ENCODE measurements around the gene RPP14. TPM values are rescaled to one million over a fixed set of nuclear protein-coding genes. Genes with fewer than 3 reads are reported as not detected.

The RPP14 gene
- total RNA-seq, 1 experiment from 2014 or later: 30.0 TPM

- no peak for TF ChIP-seq EZH2phosphoT487 (IDR thresholded peaks at IDR 0.05; ENCODE audit: borderline replicate concordance, low read length)
- no peak for TF ChIP-seq EZH2 (IDR thresholded peaks at IDR 0.05; ENCODE audit: low read length, unreplicated experiment)
- TF ChIP-seq CTCF (conservative IDR thresholded peaks at IDR 0.05; ENCODE audit: low read depth, low read length): no peak
- no TSS peak for BruUV-seq (replicated peaks)
- POLR2A ChIA-PET (ENCODE audit: unreplicated experiment): no interaction called here
- Histone ChIP-seq H3K9ac (ENCODE audit: low read length) (no peak overlapping the region), H3K9me2 (replicated peaks; ENCODE audit: low read length) (no peaks in the 10 kb centered on the region), H3K9me3 (ENCODE audit: low read length) (no peaks in the 10 kb centered on the region), H3K79me2 (ENCODE audit: low read length) (no peaks in the 10 kb centered on the region), H3K4me3 (ENCODE audit: low read length) (no peak overlapping the region), H3F3A (ENCODE audit: low read length, unreplicated experiment) (no peaks in the 10 kb centered on the region), H3K27me3 (ENCODE audit: low read length) (no peaks in the 10 kb centered on the region), H3K36me3 (ENCODE audit: low read depth, low read length) (no peaks in the 10 kb centered on the region), H3K4me2 (ENCODE audit: low read length) (no peak overlapping the region), H3K4me1 (ENCODE audit: insufficient read depth, low read length) (peaks cover 9% of the 10 kb centered on the region), H3K27ac (ENCODE audit: low read length) (no peak overlapping the region), H4K20me1 (ENCODE audit: low read length) (no peaks in the 10 kb centered on the region), H2AFZ (ENCODE audit: low read length) (no peak overlapping the region)
- intact Hi-C loops (cut with micrococcal nuclease): no loop called here
- DNase-seq: no peak
- ATAC-seq: no peak
- CTCF ChIA-PET: no interaction called here
Observed at GRCh38 chr3:58352626-58353025, 46.6 kb downstream of the RPP14 start.

- H4K20me1 ChIP-seq (ENCODE audit: low read length): no peaks in the 10 kb centered on the region
- no peak overlapping the region for H2AFZ ChIP-seq (ENCODE audit: low read length)
- H3F3A ChIP-seq (ENCODE audit: low read length, unreplicated experiment): no peaks in the 10 kb centered on the region
- ChIA-PET POLR2A (ENCODE audit: unreplicated experiment) (no interaction called here), CTCF (no interaction called here)
- TF ChIP-seq EZH2 (IDR thresholded peaks at IDR 0.05; ENCODE audit: low read length, unreplicated experiment): no peak
- TF ChIP-seq EZH2phosphoT487 (IDR thresholded peaks at IDR 0.05; ENCODE audit: borderline replicate concordance, low read length): no peak
- no peak for TF ChIP-seq CTCF (conservative IDR thresholded peaks at IDR 0.05; ENCODE audit: low read depth, low read length)
- no peak overlapping the region for H3K4me3 ChIP-seq (ENCODE audit: low read length)
- no peak overlapping the region for H3K9ac ChIP-seq (ENCODE audit: low read length)
- ATAC-seq (no peak), DNase-seq (no peak)
- no TSS peak for BruUV-seq (replicated peaks)
- H3K4me1 ChIP-seq (ENCODE audit: insufficient read depth, low read length): peaks cover 9% of the 10 kb centered on the region
- no peak overlapping the region for H3K4me2 ChIP-seq (ENCODE audit: low read length)
- H3K9me3 ChIP-seq (ENCODE audit: low read length): no peaks in the 10 kb centered on the region
- intact Hi-C loops (cut with micrococcal nuclease): no loop called here
- no peaks in the 10 kb centered on the region for H3K79me2 ChIP-seq (ENCODE audit: low read length)
- H3K9me2 ChIP-seq (replicated peaks; ENCODE audit: low read length): no peaks in the 10 kb centered on the region
- no peaks in the 10 kb centered on the region for H3K36me3 ChIP-seq (ENCODE audit: low read depth, low read length)
- H3K27ac ChIP-seq (ENCODE audit: low read length): no peak overlapping the region
- no peaks in the 10 kb centered on the region for H3K27me3 ChIP-seq (ENCODE audit: low read length)
Observed at GRCh38 chr3:58353722-58354553, 47.9 kb downstream of the RPP14 start.

GRCh38 chr3:58355179-58355578 lies 49.1 kb downstream of the RPP14 start:
- Histone ChIP-seq H3K36me3 (ENCODE audit: low read depth, low read length) (no peaks in the 10 kb centered on the region), H3F3A (ENCODE audit: low read length, unreplicated experiment) (no peaks in the 10 kb centered on the region), H3K4me2 (ENCODE audit: low read length) (no peak overlapping the region), H2AFZ (ENCODE audit: low read length) (no peak overlapping the region), H3K27me3 (ENCODE audit: low read length) (no peaks in the 10 kb centered on the region), H3K79me2 (ENCODE audit: low read length) (no peaks in the 10 kb centered on the region), H3K9ac (ENCODE audit: low read length) (no peak overlapping the region), H3K27ac (ENCODE audit: low read length) (no peak overlapping the region), H3K9me2 (replicated peaks; ENCODE audit: low read length) (no peaks in the 10 kb centered on the region), H3K9me3 (ENCODE audit: low read length) (no peaks in the 10 kb centered on the region), H4K20me1 (ENCODE audit: low read length) (no peaks in the 10 kb centered on the region), H3K4me3 (ENCODE audit: low read length) (no peak overlapping the region), H3K4me1 (ENCODE audit: insufficient read depth, low read length) (peaks cover 7% of the 10 kb centered on the region)
- TF ChIP-seq EZH2 (IDR thresholded peaks at IDR 0.05; ENCODE audit: low read length, unreplicated experiment): no peak
- TF ChIP-seq EZH2phosphoT487 (IDR thresholded peaks at IDR 0.05; ENCODE audit: borderline replicate concordance, low read length): no peak
- no peak for TF ChIP-seq CTCF (conservative IDR thresholded peaks at IDR 0.05; ENCODE audit: low read depth, low read length)
- ChIA-PET POLR2A (ENCODE audit: unreplicated experiment) (no interaction called here), CTCF (interaction anchor here (0.5 kb wide), 2 partner anchors 21 to 22 kb away, joined by 3 to 6 read pairs; partner anchors contain the start of gene PXK)
- DNase-seq (no peak), ATAC-seq (no peak)
- intact Hi-C loops (cut with micrococcal nuclease): no loop called here
- BruUV-seq (replicated peaks): no TSS peak

All from PC-3 (cell line).